ENCODE measurements around the gene TRIO.

GRCh38 chr5:14266686-14267085, 123.5 kb downstream of the TRIO start:
- TF ChIP-seq TAF1 (IDR thresholded peaks at IDR 0.05; ENCODE audit: borderline replicate concordance, insufficient read depth, low read length): no peak
- no peak for TF ChIP-seq REST (IDR thresholded peaks at IDR 0.05; ENCODE audit: insufficient read depth in 1 of 2, low read depth in 2 of 2, low read length in 2 of 2)
- TF ChIP-seq POLR2AphosphoS5 (IDR thresholded peaks at IDR 0.05; ENCODE audit: low read depth, low read length): no peak

Measured in PFSK-1 (cell line).